ENCODE measurements around the gene ADGRA3.

GRCh38 chr4:22496165-22496813, 19.6 kb downstream of the ADGRA3 start:
- TF ChIP-seq CTCF (IDR thresholded peaks at IDR 0.05 in 8 of 11, conservative IDR thresholded peaks at IDR 0.05 in 3 of 11) (no peak), POLR2A (IDR thresholded peaks at IDR 0.05) (no peak)

All from spleen (tissue), 7 donors.